Measurements from ENCODE around the gene FEM1A.
"Not testable (repeated sequence)": the region's sequence is repeated elsewhere in the genome, so short reads cannot be mapped to it uniquely, and the experiment has no call there.

Gene FEM1A, protein sequence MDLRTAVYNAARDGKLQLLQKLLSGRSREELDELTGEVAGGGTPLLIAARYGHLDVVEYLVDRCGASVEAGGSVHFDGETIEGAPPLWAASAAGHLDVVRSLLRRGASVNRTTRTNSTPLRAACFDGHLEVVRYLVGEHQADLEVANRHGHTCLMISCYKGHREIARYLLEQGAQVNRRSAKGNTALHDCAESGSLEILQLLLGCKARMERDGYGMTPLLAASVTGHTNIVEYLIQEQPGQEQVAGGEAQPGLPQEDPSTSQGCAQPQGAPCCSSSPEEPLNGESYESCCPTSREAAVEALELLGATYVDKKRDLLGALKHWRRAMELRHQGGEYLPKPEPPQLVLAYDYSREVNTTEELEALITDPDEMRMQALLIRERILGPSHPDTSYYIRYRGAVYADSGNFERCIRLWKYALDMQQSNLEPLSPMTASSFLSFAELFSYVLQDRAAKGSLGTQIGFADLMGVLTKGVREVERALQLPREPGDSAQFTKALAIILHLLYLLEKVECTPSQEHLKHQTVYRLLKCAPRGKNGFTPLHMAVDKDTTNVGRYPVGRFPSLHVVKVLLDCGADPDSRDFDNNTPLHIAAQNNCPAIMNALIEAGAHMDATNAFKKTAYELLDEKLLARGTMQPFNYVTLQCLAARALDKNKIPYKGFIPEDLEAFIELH

DNA sequence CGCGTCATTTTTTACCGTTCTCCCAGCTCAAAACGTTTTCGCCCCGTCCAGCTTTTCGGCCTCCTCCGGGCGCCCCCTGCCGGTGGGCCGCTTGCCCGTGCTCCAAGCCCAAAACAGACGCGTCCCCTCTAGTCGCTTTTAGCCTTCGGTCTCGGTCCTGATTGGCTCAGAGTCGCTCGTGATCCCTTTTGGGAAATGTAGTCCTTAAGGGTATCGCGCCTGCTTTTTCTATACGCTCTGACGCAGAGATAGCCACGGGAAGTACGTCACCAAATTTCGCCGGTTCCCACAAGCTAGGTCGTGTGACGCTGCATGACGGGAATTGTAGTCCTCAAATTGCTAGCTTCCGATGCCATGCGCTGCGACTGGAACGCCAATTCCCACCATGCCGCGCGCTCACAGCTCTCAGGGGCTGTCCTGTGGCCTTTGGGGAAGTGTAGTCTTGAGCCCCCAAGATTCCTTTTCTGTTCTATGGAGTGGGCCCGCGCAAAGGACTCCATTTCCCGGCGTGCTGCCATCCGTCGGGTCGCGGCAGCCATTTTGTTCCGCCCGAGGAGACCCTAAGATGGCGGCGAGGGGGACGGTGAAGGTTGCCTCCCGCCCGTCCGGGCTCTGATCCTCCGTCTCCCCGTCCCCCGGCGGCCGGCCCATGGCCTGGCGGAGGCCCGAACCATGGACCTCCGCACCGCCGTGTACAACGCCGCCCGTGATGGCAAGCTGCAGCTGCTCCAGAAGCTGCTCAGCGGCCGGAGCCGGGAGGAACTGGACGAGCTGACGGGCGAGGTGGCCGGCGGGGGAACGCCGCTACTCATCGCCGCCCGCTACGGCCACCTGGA lies at the start of gene FEM1A:
TSS of gene FEM1A (plus strand) at position 552 of the 836 bp plus-strand sequence. CDS start at position 673, 121 bp downstream.
- peak; percentile 97 for DNase-seq

DNA sequence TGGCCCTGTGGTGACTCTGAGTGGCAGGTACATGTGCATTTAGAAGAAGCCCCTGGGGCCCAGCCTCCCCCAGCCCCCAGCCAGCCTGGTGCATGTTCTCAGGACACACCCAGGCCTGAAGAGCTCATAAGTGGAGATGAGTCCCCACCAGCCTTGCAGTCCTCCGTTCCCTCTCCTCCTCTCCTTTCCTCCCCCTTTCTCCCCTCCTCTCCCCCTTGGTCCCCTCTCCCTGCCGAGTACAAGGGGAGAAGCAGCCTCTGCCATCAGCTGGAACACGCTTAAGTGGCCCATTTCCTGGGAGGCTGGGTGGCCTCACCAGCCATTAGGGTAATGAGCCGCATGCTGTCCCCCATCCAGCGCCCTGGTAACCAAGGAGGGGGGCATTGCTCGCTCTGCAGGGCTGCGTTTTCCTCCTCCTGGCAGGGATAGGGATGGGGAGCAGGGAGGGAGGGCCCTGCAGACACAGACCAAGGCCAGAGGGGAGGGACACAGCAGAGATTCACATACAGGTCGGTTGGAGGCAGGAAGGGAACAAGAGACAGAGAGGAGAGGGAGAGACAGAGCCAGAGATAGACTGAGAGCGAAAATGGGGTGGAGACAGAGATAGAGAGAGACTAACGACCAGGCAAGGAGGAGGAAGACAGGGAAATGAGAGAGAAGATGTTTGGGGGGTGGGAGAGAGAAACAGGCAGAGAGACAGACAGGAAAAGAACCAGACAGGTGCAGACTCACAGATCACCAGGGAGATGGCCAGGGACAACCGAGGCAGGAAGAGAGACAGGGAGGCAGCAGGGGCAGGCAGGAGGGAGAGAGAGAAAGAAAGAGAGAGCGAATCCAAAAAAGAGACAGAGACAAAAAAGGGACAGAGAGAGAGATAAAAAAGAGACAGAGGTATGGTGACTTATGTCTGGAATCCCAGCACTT lies 48.5 kb upstream of the FEM1A start:
- DNase-seq, result no peak

DNA sequence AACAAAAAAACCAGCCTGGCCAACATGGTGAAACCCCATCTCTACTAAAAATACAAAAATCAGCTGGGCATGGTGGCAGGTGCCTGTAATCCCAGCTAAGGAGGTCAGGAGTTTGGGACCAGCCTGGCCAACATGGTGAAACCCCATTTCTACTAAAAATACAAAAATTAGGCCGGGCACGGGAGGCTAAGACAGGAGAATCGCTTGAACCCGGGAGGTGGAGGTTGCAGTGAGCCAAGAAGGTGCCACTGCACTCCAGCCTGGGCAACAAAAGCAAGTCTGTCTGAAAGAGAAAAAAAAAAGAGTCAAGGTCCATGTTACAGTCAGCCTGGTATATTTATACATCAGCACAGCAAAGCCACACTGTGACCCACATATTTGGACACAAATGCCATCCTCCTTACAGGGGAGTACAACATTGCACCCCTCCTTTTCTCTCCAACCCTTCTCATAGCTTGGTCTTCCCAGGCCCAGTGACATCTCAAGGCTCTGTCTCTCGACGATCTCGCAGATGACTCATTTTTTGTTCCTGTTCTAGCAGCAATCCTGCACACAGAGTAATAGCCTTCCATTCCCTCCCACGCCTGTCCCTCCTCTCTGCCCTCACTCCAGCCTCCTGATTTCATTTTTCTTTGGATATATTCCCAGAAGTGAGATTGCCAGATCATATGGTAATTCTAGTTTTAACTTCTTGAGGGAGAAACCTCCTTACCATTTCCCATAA lies 46.9 kb upstream of the FEM1A start:
- no peak for DNase-seq

DNA sequence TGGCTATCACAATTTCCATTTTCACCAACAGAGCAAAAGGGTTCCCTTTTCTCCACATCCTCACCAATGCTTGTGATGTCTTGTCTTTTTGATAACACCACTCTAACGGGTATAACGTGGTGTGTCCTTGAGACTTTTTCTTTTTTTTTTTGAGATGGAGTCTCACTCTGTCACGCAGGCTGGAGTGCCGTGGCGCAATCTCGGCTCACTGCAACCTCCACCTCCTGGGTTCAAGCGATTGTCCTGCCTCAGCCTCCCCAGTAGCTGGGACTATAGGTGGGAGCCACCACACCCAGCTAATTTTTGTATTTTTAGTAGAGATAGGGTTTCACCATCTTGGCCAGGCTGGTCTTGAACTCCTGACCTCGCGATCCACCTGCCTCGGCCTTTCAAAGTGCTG lies 46.4 kb upstream of the FEM1A start:
- DNase-seq, result not testable (repeated sequence)

DNA sequence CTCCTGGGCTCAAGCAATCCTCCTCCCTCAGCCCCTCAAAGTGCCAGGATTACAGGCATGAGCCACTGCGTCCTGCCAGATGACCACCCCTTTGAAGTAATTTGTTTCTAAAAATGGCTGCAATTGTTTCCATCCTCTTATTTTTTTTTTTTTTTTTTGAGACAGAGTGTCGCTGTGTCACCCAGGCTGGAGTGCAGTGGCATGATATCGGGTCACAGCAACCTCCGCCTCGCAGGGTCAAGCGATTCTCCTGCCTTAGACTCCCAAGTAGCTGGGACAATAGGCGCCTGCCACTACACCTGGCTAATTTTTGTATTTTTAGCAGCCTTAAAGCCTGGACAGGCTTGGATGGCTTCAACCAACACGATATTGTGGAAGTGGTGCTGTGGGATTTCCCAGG lies 45.5 kb upstream of the FEM1A start:
- no peak for DNase-seq

DNA sequence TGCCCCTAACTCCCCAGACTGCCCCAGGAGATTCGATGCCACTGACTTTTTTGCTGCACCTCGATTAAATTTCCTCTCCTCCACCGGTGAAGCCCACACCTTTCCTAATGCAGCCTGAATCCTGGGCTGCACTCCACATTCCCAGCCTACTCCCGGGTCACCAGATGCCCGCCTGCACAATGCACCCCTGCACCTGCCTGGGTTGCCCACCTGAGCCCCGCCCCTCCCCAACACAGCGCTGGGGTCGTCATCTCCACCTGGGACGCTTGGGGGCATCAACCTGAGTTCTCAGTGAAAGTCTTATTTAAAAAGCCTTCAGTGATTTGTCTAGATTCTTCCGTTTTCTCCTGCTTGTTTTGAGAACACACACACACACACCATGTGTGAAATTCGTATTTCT lies 43.3 kb upstream of the FEM1A start:
- no peak for DNase-seq

DNA sequence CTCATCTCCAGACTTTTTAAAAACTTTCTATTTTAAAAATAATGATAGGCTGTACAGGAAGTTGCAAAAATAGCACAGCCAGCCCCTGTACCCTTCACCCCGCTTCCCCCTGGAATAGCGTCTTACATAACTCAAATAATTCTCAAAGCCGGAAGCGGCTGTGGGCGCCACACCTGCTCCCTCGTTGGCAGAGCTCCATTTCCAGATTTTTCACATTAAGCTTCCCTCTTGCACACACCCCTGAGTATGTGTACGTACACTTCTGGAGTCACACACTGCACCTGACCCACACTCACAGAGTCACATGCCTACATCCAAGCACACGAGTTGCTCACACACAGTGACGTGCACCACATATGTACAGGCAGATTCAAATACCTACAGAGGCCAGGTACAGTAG lies 42.9 kb upstream of the FEM1A start:
- DNase-seq, result no peak

DNA sequence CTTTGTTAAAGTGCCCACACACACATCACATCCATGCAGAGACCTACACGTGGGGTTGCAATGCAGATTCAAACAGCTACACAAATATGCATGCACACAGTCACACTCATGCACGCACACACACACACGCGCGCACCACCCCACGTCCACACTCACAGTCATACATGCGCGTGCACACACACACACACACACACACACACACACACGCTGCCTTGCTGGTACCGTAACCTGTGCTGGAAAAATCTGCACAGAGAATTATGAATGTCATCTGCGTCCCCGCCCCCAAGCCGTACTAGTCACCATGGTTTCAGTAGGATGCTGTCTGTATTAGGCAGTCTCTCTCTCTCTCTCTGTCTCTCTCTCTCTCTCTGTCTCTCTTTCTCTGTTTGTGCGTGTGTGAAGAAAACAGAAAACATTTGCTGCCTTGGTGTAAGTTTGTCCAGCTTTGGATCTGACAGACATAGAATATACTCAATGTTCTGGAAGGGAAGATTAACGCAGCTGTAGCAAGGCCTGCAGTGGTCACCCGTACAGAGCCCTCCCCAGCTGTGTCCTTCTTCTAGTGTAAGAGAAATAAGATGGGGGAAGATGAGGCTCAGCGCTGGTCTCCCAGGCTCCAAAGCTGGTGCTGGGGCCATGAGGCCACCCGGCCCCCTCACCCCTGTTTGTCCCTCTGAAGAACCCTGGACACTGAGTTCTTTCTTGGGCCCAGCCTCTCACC lies 41.5 kb upstream of the FEM1A start:
- DNase-seq, result no peak

DNA sequence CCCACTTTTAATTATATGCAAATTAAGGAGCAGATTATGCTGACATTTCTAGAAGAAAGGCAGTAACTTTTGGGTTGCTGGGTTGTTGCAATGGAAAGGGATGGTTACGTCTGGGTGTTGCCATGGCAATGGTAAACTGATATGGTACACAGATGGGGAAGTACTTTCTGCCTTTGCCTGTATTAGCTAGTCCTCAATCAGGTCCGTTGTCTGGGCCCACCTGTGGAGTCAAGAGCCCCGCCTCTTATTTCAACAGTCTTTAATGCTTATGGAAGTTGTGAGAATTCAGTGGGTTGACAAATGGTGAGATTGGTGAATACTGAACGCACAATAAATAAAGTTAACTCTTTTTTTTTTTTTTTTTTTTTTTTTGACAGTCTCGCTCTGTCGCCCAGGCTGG lies 37.3 kb upstream of the FEM1A start:
- no peak for DNase-seq

DNA sequence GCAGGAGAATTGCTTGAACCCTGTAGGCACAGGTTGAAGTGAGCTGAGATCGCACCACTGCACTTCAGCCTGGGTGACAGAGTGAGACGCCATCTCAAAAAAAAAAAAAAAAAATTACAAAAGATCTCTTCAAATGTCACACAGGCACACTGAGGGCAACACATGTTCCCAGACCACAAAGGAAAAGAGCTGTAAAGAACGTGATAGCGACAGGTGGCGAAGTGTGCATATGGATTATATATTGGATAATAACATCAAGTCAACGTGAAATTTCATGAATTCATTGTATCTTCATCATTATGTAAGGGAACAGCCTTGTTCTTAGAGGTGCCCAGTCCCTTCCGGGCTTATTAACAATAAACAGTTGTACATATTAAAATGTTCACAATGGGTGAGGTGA lies 36.1 kb upstream of the FEM1A start:
- no peak for DNase-seq

DNA sequence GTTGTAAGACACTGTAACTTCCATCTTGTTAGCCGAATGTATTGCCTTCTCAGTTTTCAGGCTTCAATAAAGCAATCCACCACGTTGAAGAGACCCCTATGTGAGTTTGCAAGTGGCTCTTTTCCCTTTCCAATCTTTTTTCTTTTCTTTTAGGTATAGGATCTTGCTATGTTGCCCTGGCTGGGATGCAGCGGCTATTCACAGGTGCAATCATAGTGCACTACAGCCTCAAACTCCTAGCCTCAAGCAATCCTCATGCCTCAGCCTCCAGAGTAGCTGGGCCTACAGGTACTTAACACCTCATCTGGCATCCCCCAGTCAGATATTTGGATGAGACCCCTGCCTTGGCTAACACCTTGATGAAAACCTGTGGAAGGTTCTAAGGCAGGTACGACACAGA lies 33.5 kb upstream of the FEM1A start:
- no peak for DNase-seq

DNA sequence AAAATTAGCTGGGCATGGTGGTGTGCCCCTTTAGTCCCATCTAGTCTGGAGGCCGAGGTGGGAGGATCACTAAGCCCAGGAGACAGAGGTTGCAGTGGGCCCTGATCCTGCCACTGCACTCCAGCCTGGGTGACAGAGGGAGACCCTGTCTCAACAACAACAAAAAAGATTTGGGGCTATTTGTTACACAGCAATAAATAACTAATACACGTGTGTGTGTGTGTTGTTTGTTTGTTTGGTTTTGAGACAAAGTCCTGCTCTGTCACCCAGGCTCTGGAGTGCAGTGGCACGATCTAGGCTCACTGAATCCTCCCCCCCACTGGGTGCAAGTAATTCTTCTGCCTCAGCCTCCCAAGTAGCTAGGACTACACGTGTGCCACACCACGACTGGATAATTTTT lies 32.9 kb upstream of the FEM1A start:
- DNase-seq, result no peak

DNA sequence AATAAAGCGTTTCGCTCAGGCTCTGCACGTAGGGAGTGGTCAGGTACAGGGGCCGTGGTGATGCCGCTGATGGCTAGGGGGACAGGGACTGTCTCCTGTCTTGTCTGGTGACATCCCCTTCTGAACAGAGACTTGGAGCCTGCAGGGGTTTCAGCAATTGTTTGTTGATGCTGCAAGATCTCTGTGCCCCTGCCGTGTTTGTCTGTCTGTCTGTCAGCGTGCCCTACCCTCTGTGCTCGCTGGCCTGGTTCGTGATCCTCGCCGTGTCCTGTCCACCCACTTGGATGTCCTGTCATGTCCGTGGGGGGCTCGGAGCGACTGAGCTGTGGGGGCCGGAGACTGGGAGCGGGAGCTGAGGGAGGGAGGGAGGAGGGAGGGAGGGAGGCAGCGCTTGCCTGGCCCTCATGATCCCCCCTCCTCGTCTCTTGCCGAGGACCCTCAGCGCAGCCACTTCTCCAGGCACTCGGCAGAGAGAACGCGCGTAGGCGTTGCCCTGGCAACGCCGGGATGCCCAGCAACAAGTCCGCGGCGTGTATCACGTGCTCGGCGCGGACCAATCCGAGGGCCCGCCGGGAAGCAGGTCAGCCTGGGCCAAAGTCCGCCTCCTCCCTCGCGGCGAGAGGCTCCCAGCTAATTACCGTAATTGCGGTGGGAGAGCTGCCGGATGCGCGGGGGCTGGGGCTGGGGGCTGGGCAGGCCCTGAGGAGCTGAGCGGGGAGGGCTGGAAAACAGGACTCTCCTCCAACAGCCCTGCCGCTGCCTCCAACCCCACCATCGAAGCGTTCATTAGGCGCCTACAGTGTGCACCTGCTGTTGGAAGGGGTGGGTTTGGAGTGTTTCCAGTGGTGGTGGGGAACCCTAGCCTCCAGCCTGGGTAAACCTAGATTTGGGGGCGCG lies 31.9 kb upstream of the FEM1A start:
- DNase-seq, result peak; percentile 52

DNA sequence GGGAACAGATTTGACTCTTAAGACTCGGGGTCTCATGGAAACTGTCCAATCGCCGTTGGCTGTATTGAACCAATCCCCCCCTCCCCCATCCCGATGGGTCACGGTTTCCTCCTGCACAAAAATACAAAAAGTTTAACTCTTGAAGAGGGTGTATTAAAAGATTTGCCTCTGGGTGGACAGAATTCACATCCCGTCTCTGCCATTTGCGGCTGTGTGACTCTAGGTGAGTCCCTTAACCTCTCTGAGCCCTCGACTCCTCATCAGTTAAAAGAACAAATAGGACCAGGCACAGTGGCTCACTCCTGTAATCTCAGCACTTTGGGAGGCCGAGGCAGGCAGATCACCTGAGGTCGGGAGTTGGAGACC lies 31.3 kb upstream of the FEM1A start:
- DNase-seq, result no peak

DNA sequence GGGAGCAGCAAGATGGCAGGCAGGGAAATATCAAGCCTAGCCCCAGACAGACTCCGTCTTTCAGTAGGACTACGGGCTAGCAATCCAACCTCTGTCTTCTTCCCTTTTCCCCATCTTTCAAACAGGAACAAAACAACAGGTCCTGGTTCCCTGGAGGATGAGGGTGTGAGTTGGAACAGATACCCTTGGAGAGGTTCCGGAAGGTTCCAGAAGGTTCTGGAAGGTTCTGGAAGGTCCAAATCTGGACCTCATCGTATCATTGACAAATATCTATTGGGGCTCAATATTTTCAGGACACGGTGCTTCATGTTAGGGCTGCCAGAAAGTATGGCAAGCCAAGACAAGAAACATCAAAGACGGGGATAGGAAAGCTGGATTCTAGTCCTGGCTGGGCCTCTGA lies 28.5 kb upstream of the FEM1A start:
- DNase-seq, result no peak

DNA sequence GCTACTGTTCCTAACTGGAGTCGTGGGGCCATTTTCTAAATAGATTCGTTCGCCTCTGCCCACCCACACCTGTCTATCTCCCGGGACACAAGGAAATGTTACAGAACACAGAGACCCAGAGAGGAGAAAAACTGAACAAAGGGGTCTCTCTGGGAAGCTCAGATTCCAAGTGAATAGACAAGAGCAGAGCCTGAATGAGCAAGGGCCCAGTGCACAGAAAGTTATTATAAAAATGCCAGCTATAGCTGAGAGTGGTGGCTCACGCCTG lies 27.2 kb upstream of the FEM1A start:
- no peak for DNase-seq

DNA sequence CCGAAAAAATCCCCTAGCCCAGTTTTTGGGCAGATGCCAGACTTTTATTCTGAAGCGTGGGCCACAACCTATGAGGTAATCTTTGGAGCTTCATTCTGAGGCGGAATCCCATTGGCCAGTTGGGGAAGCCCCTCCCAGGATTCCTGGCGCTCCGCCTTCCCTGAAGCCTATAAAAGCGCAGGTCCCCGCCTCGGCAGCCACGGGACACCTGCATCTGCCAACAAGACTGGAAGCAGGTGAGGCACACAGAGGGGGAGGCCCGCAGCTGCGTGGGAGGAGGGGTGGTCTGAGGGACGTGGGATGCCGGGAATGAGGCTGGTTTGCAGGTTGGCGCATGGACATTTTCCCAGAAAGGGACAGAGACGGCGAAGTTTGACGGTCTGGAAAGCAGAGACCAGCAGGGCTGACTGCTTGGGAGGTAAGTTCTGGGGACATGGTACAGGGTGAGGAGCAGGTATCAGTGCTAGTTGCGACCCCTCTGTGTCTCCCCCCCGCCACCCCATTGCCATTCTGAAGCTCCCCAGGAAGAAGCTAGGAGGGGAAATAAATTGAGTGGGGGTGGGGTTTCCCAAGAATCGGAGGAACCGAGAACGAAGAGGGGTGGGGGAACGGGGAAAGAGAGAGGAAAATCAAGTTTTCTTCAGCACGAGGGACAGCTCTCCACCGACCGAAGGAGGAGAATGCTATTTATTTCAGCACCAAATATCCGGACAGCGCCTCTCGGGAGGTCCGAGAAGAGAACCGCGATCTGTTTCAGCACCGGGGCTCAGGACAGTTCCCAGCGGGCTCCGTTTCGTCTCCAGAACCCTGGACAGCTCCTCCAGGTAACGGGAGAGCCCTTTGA lies 22.4 kb upstream of the FEM1A start:
- DNase-seq, result peak; percentile 81

DNA sequence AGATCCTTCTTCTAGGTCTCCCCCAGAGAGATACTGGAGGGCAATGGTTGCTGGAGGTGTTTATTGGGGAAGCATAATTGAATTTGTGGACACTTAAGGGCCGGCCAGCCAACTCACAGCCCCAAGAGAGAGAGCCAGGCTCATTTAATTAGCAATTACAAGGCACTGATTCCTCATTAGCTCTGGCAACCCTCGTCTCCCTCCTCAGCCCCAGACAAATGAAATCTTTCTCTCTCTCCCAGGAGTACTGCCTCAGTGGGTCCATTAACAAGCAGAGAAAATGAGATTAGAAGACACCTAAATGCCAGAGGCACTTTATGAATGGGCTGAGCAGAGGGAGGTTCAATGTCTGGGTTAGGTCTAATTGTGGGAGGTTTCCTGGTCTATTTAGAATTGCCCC lies 19.0 kb upstream of the FEM1A start:
- no peak for DNase-seq

DNA sequence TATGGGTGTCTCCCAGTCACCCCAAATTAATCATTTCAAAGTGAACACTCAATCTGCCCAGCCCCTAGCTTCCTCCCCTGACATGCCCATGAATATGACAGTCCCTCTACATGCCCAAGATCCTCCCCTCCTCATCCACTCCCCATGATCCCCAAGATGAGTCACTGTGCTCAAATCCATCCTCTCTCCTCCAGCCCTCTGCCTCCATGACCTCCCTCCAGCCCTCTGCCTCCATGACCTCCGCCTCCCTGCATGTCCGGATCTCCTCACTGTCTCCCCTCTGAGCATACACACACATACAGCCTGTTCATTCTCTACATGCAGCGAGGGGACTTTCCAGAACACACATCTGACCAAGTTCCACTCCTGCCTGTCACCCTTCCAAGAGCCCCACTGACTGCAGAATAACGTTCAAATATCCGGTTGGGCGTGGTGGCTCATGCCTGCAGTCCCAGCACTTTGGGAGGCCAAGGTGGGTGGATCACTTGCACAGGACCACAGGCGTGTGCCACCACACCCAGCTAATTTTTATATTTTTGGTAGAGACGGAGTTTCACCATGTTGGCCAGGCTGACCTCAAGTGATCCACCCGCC lies 18.4 kb upstream of the FEM1A start:
- no peak for DNase-seq
